Mucosa of stomach (tissue), 1 donor: ENCODE data around the gene FKBP4.

ENCODE experiments used
- H3K27me3 ChIP-seq: one replicate; pipeline ENCODE4 v1.7.0; 2013; ENCODE audit warnings: mild to moderate bottlenecking, low read length; ENCODE audit not compliant: control insufficient read depth, insufficient read depth
- H3K36me3 ChIP-seq: one replicate; pipeline ENCODE4 v1.7.0; 2013; ENCODE audit warnings: low read length; ENCODE audit not compliant: control insufficient read depth, insufficient read depth
- H3K4me1 ChIP-seq: one replicate; pipeline ENCODE4 v1.7.0; 2013; ENCODE audit warnings: mild to moderate bottlenecking, low read length; ENCODE audit not compliant: control insufficient read depth, insufficient read depth
- H3K4me3 ChIP-seq: one replicate; pipeline ENCODE4 v1.7.0; 2013; ENCODE audit warnings: low read length
- H3K9ac ChIP-seq: one replicate; pipeline ENCODE4 v1.7.0; 2013; ENCODE audit warnings: mild to moderate bottlenecking, low read length, moderate library complexity
- H3K9me3 ChIP-seq: one replicate; pipeline ENCODE4 v1.7.0; 2013; ENCODE audit warnings: mild to moderate bottlenecking, low read length, moderate library complexity; ENCODE audit not compliant: control insufficient read depth
- donor health status: Pancreatic carcinoma.

The FKBP4 gene

GRCh38 chr12:2785017-2785416 is 9.8 kb upstream of the FKBP4 start:
- Histone ChIP-seq H3K4me1 (peaks cover 6% of the 10 kb centered on the region), H3K36me3 (no peaks in the 10 kb centered on the region), H3K4me3 (no peak overlapping the region), H3K9me3 (no peaks in the 10 kb centered on the region), H3K27me3 (peaks cover 28% of the 10 kb centered on the region), H3K9ac (no peak overlapping the region)

- no peaks in the 10 kb centered on the region for H3K4me1 ChIP-seq
- no peaks in the 10 kb centered on the region for H3K9me3 ChIP-seq
Measured at GRCh38 chr12:2791089-2791488, 3.7 kb upstream of the FKBP4 start.

GRCh38 chr12:2792671-2793500 is 1.9 kb upstream of the FKBP4 start:
- Histone ChIP-seq H3K27me3 (peaks cover 5% of the 10 kb centered on the region), H3K36me3 (no peaks in the 10 kb centered on the region), H3K4me1 (peaks cover 10% of the 10 kb centered on the region), H3K9ac (no peak overlapping the region), H3K4me3 (no peak overlapping the region), H3K9me3 (no peaks in the 10 kb centered on the region)

More at GRCh38 chr12:2791089-2791488, 3.7 kb upstream of the FKBP4 start:
- no peak overlapping the region for H3K9ac ChIP-seq
- H3K4me3 ChIP-seq = no peak overlapping the region
- peaks cover 5% of the 10 kb centered on the region for H3K27me3 ChIP-seq
- H3K36me3 ChIP-seq = no peaks in the 10 kb centered on the region

GRCh38 chr12:2793561-2793960 is 1.2 kb upstream of the FKBP4 start:
- Histone ChIP-seq H3K4me3 (no peak overlapping the region), H3K27me3 (peaks cover 2% of the 10 kb centered on the region), H3K9ac (no peak overlapping the region), H3K9me3 (no peaks in the 10 kb centered on the region), H3K4me1 (peaks cover 13% of the 10 kb centered on the region), H3K36me3 (no peaks in the 10 kb centered on the region)

GRCh38 chr12:2794191-2794735 is 507 bp upstream of the FKBP4 start:
- H3K4me1 ChIP-seq = peaks cover 13% of the 10 kb centered on the region
- no peak overlapping the region for H3K4me3 ChIP-seq
- peak overlapping the region; percentile 61 for H3K9ac ChIP-seq
- no peaks in the 10 kb centered on the region for H3K27me3 ChIP-seq
- H3K9me3 ChIP-seq = no peaks in the 10 kb centered on the region
- H3K36me3 ChIP-seq = peaks cover 6% of the 10 kb centered on the region

GRCh38 chr12:2795291-2796186 is 769 bp downstream of the FKBP4 start:
- Histone ChIP-seq H3K9me3 (no peaks in the 10 kb centered on the region), H3K9ac (peak overlapping the region; percentile 63), H3K4me3 (peak overlapping the region; percentile 69), H3K27me3 (no peaks in the 10 kb centered on the region), H3K36me3 (peaks cover 10% of the 10 kb centered on the region), H3K4me1 (peaks cover 13% of the 10 kb centered on the region)

GRCh38 chr12:2796187-2796666 is 1.5 kb downstream of the FKBP4 start:
- Histone ChIP-seq H3K9ac (peak overlapping the region; percentile 63), H3K36me3 (peaks cover 14% of the 10 kb centered on the region), H3K27me3 (no peaks in the 10 kb centered on the region), H3K9me3 (no peaks in the 10 kb centered on the region), H3K4me1 (peaks cover 13% of the 10 kb centered on the region), H3K4me3 (peak overlapping the region; percentile 69)

- Histone ChIP-seq H3K4me1 (peaks cover 13% of the 10 kb centered on the region), H3K27me3 (no peaks in the 10 kb centered on the region), H3K9ac (no peak overlapping the region), H3K4me3 (no peak overlapping the region), H3K9me3 (no peaks in the 10 kb centered on the region), H3K36me3 (peaks cover 16% of the 10 kb centered on the region)
Measured at GRCh38 chr12:2797721-2798418, 3.1 kb downstream of the FKBP4 start.

GRCh38 chr12:2800046-2800570 is 5.3 kb downstream of the FKBP4 start:
- Histone ChIP-seq H3K36me3 (peaks cover 25% of the 10 kb centered on the region), H3K9ac (no peak overlapping the region), H3K4me3 (no peak overlapping the region), H3K27me3 (no peaks in the 10 kb centered on the region), H3K4me1 (peaks cover 13% of the 10 kb centered on the region), H3K9me3 (no peaks in the 10 kb centered on the region)

- no peaks in the 10 kb centered on the region for H3K9me3 ChIP-seq
- H3K4me1 ChIP-seq = peaks cover 13% of the 10 kb centered on the region
- no peak overlapping the region for H3K9ac ChIP-seq
- H3K4me3 ChIP-seq = no peak overlapping the region
- H3K36me3 ChIP-seq = peaks cover 25% of the 10 kb centered on the region
- H3K27me3 ChIP-seq = no peaks in the 10 kb centered on the region
Measured at GRCh38 chr12:2801044-2801783, 6.4 kb downstream of the FKBP4 start.
